DND-41 (cell line): ENCODE results near the gene CCDC82.

Experiments
- ATAC-seq: fragments of 200-7000 bp; cut with Tn5 transposase; 3 replicates; pipeline ENCODE4 v1.9.1; 2021; ENCODE audit warnings: low read depth; ENCODE audit not compliant: insufficient read depth
- DNase-seq: peaks from one replicate; pipeline ENCODE4 v3.0.0-alpha.2; 2020
- H2AFZ ChIP-seq: 2 replicates; pipeline ENCODE4 v1.6.0; 2012; ENCODE audit warnings: low read depth, low read length
- H3K27ac ChIP-seq: 2 replicates; pipeline ENCODE4 v1.5.1; 2012; ENCODE audit warnings: low read length, inconsistent platforms
- H3K27me3 ChIP-seq: fragments of 200-600 bp; sonication (generic); 2 replicates; pipeline ENCODE4 v1.6.0; 2012; ENCODE audit warnings: low read length, mild to moderate bottlenecking, inconsistent platforms; ENCODE audit not compliant: insufficient read depth, poor library complexity
- H3K36me3 ChIP-seq: 2 replicates; pipeline ENCODE4 v1.5.1; 2012; ENCODE audit warnings: low read length, inconsistent platforms; ENCODE audit not compliant: insufficient read depth
- H3K4me1 ChIP-seq: 2 replicates; pipeline ENCODE4 v1.5.1; 2012; ENCODE audit warnings: mild to moderate bottlenecking, low read length; ENCODE audit not compliant: insufficient read depth
- H3K4me2 ChIP-seq: 2 replicates; pipeline ENCODE4 v1.6.0; 2012; ENCODE audit warnings: mild to moderate bottlenecking, moderate library complexity, low read length, inconsistent platforms; ENCODE audit not compliant: insufficient read depth
- H3K4me3 ChIP-seq, 2 experiments: fragments of 200-600 bp in 1 of 2; shearing (Covaris generic) in 1 of 2; 2 replicates each; pipeline ENCODE4 v1.5.1; 2012 to 2016; ENCODE audit warnings: inconsistent platforms in 2 of 2, low read length in 2 of 2, mild to moderate bottlenecking in 2 of 2, low read depth in 1 of 2, moderate library complexity in 1 of 2
- H3K79me2 ChIP-seq: 2 replicates; pipeline ENCODE4 v1.6.0; 2012; ENCODE audit warnings: low read length, inconsistent platforms; ENCODE audit not compliant: insufficient read depth
- H3K9ac ChIP-seq: 2 replicates; pipeline ENCODE4 v1.6.0; 2012; ENCODE audit warnings: low read depth, mild to moderate bottlenecking, inconsistent platforms, low read length, moderate library complexity
- H3K9me3 ChIP-seq: 2 replicates; pipeline ENCODE4 v1.5.1; 2012; ENCODE audit warnings: low read length, moderate library complexity, mild to moderate bottlenecking, inconsistent platforms; ENCODE audit not compliant: insufficient read depth, severe bottlenecking
- H4K20me1 ChIP-seq: 2 replicates; pipeline ENCODE4 v1.6.0; 2012; ENCODE audit warnings: low read length; ENCODE audit not compliant: insufficient read depth
- CTCF ChIP-seq: IDR thresholded peaks from 2 replicates; pipeline ENCODE4 v1.5.1; 2012; ENCODE audit warnings: borderline replicate concordance, low read length, moderate library complexity, mild to moderate bottlenecking; ENCODE audit not compliant: poor library complexity, severe bottlenecking; ENCODE audit errors: extremely low read depth
- EZH2 ChIP-seq: IDR thresholded peaks from 3 replicates; pipeline ENCODE4 v1.6.1; 2012; ENCODE audit warnings: borderline replicate concordance, low read depth, mild to moderate bottlenecking, moderate library complexity, low read length, inconsistent platforms; ENCODE audit not compliant: severe bottlenecking

The CCDC82 gene

GRCh38 chr11:96393753-96394348 lies 4.1 kb upstream of the CCDC82 start:
- H4K20me1 ChIP-seq: no peaks in the 10 kb centered on the region
- no peaks in the 10 kb centered on the region; the same call in 1 of the 2 replicates for H3K36me3 ChIP-seq
- no peak overlapping the region for H3K4me2 ChIP-seq
- no peak overlapping the region for H3K9ac ChIP-seq
- DNase-seq (peak; percentile 13), ATAC-seq (no peak)
- no peaks in the 10 kb centered on the region for H3K9me3 ChIP-seq
- no peak overlapping the region for H3K27ac ChIP-seq
- H2AFZ ChIP-seq: no peak overlapping the region
- peaks cover 35% of the 10 kb centered on the region for H3K79me2 ChIP-seq
- TF ChIP-seq EZH2 (no peak), CTCF (peak; percentile 80)
- peaks cover 55% of the 10 kb centered on the region for H3K4me1 ChIP-seq
- no peaks in the 10 kb centered on the region for H3K27me3 ChIP-seq
- H3K4me3 ChIP-seq: no peak overlapping the region

- ATAC-seq (no peak), DNase-seq (no peak)
- Histone ChIP-seq H3K4me2 (peak overlapping the region; percentile 88), H3K79me2 (peaks cover 55% of the 10 kb centered on the region), H3K9me3 (no peaks in the 10 kb centered on the region), H3K27ac (no peak overlapping the region), H3K9ac (no peak overlapping the region), H3K4me3 (peak overlapping the region in 1 of 2 experiments; percentile 68; a peak in 1 of 4 replicates), H3K36me3 (peaks cover 2% of the 10 kb centered on the region; the same call in 1 of the 2 replicates), H3K27me3 (no peaks in the 10 kb centered on the region), H4K20me1 (no peaks in the 10 kb centered on the region), H2AFZ (no peak overlapping the region), H3K4me1 (peaks cover 71% of the 10 kb centered on the region)
- TF ChIP-seq EZH2: no peak
- TF ChIP-seq CTCF: no peak
Observed at GRCh38 chr11:96391698-96392307, 2.1 kb upstream of the CCDC82 start.

DNA sequence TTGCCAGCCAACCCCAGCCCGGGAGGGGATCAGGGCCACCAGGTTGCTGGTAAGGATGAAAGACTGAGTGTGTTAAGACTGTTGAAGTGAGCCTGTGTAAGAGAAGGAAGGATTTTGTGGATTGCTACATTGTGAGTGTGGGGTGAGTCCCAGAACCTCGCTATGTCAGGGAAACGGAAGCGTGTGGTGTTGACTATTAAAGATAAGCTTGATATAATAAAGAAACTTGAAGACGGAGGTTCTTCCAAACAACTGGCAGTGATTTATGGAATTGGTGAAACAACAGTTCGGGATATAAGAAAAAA lies 728 bp upstream of the CCDC82 start:
- peaks cover 3% of the 10 kb centered on the region; the same call in 1 of the 2 replicates for H3K36me3 ChIP-seq
- H3K4me2 ChIP-seq: peak overlapping the region; percentile 88
- ATAC-seq: peak; percentile 2; the same call in 1 of the 3 replicates
- H3K9me3 ChIP-seq: no peaks in the 10 kb centered on the region
- peak overlapping the region; percentile 68 to 96 for H3K4me3 ChIP-seq
- H3K27ac ChIP-seq: peak overlapping the region; percentile 74
- no peaks in the 10 kb centered on the region for H4K20me1 ChIP-seq
- H3K79me2 ChIP-seq: peaks cover 59% of the 10 kb centered on the region
- TF ChIP-seq CTCF: no peak
- TF ChIP-seq EZH2: no peak
- H3K4me1 ChIP-seq: peaks cover 59% of the 10 kb centered on the region
- H2AFZ ChIP-seq: peak overlapping the region; percentile 87
- H3K27me3 ChIP-seq: no peaks in the 10 kb centered on the region
- peak overlapping the region; percentile 91 for H3K9ac ChIP-seq
- no peak for DNase-seq
